ENCODE measurements around the gene KANSL1.

- TF ChIP-seq CTCF (IDR thresholded peaks at IDR 0.05; ENCODE audit: poor library complexity, severe bottlenecking), result peak; percentile 81
- no peak for TF ChIP-seq EZH2 (IDR thresholded peaks at IDR 0.05; ENCODE audit: borderline replicate concordance, insufficient read depth, low read length, poor library complexity, severe bottlenecking)
- no peak for TF ChIP-seq REST (IDR thresholded peaks at IDR 0.05; ENCODE audit: borderline replicate concordance)
Measured at GRCh38 chr17:46194393-46195216, 1.4 kb upstream of the KANSL1 start.
